ENCODE results near the gene CD81.

CD81 gene

GRCh38 chr11:2418693-2419360 is 41.7 kb downstream of the CD81 start:
- no peak for DNase-seq (ENCODE audit: low read depth in 1 of 2, low spot score in 1 of 2)

- peak in 1 of 2 donors; percentile 45 for DNase-seq (ENCODE audit: low read depth in 1 of 2, low spot score in 1 of 2)
Measured at GRCh38 chr11:2419638-2420501, 42.8 kb downstream of the CD81 start.

GRCh38 chr11:2420502-2421225 is 43.6 kb downstream of the CD81 start:
- DNase-seq (ENCODE audit: low read depth in 1 of 2, low spot score in 1 of 2) = peak; percentile 45 to 69

DNA sequence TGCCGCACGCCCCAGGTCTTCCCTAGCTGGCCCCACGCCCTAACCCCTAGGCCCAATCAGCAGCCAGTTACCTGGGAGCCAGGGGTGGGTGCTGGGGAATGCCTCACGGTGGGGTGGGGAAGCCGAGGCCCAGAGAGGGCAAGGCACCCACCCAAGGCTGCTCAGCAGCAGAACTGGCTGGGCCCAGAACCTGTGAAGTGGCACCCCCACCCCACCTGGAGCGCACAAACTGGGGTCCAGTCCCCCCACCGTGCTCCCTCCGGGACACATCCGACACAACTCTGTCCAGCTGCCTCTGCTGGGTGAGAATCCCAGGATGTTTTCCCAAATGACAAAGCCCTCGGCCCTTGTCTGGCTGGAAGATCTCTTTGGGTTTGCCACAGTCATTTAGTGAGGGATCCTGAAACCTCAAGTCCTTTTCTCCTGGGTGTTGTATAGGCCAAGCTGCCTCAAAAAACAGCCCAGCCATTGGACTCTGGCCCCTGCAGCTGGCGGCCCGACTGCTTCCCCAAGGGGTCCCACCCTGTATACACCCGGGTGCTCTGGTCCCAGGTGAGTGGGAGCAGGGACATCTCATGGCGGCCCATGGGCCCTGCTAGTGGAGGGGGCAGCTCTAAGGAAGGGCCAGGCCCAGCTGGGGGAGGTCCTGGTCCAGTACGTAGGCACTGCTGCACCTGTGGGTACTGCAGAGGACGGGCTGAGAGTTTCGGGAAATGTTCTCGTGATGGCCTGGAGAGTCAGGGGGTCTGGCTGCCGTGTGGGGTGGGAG is 44.3 kb downstream of the CD81 start:
- DNase-seq (ENCODE audit: low read depth in 1 of 2, low spot score in 1 of 2) = no peak

DNA sequence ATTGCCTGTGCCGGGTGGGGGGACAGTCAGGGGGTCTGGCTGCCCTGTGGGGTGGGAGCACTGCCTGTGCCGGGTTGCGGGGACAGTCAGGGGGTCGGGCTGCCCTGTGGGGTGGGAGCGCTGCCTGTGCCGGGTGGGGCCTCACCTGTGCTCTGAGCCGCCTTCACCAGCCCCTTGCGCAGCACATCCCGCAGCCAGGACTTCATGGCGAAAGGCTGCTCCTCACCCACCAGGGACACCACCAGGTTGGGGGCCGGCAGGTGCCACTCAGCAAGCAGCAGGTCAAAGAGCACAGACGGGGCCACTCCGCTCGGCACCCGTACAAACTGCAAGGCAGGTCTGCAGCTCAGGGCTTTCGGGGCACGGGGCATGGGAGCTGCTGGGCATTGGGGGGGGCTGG is 44.9 kb downstream of the CD81 start:
- DNase-seq (ENCODE audit: low read depth in 1 of 2, low spot score in 1 of 2) = no peak

DNA sequence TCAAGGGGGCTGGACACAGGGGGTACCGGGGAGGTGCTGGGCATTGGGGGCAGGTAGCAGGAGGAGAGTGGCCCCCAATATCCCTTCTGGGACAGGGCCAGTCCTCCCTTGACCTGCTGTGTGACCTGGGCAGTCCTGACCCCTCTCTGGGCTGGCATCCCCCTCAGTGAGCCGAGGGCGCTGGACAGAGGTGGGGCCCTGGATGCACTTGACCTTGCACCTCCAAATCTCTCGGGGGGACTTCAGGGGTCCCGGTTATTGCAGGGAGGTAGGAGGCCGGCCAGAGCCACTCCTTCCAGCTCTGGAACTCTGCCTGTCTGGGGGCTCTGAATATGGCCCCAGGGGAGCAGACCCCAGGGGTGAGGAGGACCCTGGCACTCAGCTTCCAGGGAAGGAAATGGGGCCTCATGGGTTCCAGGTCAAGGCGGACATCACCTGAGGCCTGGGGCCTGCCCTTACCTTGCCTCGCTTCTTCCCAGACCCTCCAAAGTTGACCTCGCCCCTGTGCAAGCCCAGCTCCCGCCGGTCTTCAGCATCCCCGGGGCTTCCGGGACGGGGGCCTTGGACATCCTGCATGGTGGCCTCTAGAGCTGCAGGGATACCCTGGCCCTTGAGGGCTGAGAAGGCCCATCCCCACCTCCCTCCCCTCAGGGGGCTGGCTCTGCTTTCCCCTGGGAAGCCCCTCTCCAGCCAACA is 45.5 kb downstream of the CD81 start:
- DNase-seq (ENCODE audit: low read depth in 1 of 2, low spot score in 1 of 2) = no peak

- no peak for DNase-seq (ENCODE audit: low read depth in 1 of 2, low spot score in 1 of 2)
Measured at GRCh38 chr11:2423157-2424025, 46.3 kb downstream of the CD81 start.

- no peak for DNase-seq (ENCODE audit: low read depth in 1 of 2, low spot score in 1 of 2)
Measured at GRCh38 chr11:2424811-2425495, 47.8 kb downstream of the CD81 start.

DNA sequence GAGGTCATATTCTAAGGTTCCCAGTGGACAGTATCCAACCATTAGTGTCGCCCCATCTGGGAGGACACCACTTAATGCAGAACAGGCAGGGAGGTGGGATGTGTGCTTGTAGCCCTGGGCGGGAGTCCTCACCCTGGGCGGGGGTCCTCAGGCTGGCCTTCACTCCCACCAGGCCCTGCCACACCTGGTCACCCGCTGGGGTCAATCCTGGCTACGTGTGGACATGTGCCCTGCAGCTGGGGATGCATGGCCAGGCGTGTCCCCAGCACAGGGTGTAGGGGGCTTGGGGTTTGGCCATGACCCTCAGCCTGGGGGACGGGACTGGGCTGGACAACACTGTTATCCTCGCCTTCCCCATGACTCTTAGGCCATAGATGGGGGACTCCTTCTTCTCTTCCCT is 48.4 kb downstream of the CD81 start:
- DNase-seq (ENCODE audit: low read depth in 1 of 2, low spot score in 1 of 2) = no peak

DNA sequence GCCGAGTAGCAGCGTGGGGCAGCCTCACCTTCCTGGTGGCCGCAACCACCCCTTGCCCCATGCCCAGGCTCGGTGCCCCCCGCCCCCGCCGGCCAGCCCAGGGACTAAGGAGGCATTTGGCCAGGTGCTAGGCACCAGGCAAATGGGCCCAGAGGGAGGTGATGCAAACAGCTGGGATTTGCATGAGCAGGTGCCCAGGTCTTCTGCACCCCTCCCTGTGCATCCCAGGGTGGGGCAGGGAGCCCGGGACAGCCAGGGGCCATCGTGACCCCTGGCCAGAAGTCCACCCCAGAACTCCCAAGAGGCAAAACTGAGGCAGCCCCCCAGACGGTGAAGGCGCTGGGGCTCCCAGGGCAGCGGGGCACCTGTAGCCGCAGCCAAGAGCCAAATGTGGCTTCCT is 49.1 kb downstream of the CD81 start:
- no peak for DNase-seq (ENCODE audit: low read depth in 1 of 2, low spot score in 1 of 2)

GRCh38 chr11:2426826-2427521 is 49.9 kb downstream of the CD81 start:
- no peak for DNase-seq (ENCODE audit: low read depth in 1 of 2, low spot score in 1 of 2)

- no peak for DNase-seq (ENCODE audit: low read depth in 1 of 2, low spot score in 1 of 2)
Measured at GRCh38 chr11:2427721-2428321, 50.7 kb downstream of the CD81 start.

DNA sequence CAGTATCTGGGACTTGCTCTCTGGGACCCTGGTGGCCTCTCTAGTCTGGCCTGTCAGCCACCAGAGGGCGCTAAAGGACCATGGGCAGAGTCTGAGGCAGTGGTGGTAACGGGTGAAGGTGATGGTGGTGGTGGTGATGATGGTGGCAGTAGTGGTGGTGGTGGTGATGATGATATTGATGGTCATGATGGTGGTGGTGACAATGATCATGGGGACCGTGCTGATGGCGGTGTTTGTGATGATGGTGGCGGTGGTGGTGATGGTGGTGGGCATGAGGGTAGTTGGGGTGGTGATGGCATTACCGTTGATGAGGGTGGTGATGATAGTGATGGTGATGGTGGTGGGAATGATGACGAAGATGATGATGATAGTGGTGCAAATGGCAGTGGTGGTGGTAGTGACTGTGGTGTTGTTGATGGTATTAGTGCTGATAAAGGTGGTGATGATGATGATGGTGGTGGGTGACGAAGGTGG is 51.2 kb downstream of the CD81 start:
- peak; percentile 77 to 79 for DNase-seq (ENCODE audit: low read depth in 1 of 2, low spot score in 1 of 2)

DNA sequence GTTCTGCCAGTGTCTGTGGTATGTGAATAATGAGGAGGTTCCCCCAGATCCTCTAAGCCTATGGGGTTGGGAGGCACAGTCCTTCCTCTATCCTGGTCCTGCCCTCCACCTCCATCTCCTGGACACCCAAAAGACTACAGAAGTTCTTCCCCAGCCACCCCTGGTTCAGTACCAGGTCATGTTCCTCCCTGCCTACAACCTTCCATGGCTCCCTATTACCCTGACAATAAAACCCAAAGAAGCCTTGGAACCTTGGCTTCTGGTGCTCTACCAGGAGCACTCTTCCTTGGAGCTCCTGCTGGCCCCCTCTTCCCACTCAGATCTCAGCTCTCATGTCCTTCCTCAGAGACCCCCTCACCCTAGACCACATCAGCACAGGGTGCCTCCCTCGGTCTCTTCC is 54.3 kb downstream of the CD81 start:
- no peak for DNase-seq (ENCODE audit: low read depth in 1 of 2, low spot score in 1 of 2)

DNA sequence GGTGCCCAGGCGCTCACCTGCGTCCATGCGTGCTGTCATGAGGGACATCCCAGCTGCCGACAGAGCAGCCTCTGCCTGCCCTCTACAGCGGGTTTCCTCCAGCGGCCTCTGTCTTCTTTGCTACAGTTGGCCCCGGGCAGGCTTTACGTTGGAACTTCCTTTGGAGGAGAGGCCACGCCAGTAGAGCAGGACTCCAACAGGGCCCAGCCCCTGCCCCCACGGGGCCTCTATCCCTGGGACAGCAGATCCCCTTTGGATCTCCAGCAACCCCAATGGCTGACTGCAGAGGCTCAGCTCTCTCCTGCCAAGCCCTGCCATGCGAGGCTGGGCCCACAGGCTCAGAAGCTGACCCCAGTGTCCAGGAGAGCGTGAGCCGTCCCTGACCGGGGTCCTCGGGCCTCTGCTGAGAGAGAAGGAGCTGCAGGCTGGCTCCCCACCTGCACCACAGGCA is 55.1 kb downstream of the CD81 start:
- no peak for DNase-seq (ENCODE audit: low read depth in 1 of 2, low spot score in 1 of 2)

GRCh38 chr11:2432628-2433071 is 55.5 kb downstream of the CD81 start:
- no peak for DNase-seq (ENCODE audit: low read depth in 1 of 2, low spot score in 1 of 2)

DNA sequence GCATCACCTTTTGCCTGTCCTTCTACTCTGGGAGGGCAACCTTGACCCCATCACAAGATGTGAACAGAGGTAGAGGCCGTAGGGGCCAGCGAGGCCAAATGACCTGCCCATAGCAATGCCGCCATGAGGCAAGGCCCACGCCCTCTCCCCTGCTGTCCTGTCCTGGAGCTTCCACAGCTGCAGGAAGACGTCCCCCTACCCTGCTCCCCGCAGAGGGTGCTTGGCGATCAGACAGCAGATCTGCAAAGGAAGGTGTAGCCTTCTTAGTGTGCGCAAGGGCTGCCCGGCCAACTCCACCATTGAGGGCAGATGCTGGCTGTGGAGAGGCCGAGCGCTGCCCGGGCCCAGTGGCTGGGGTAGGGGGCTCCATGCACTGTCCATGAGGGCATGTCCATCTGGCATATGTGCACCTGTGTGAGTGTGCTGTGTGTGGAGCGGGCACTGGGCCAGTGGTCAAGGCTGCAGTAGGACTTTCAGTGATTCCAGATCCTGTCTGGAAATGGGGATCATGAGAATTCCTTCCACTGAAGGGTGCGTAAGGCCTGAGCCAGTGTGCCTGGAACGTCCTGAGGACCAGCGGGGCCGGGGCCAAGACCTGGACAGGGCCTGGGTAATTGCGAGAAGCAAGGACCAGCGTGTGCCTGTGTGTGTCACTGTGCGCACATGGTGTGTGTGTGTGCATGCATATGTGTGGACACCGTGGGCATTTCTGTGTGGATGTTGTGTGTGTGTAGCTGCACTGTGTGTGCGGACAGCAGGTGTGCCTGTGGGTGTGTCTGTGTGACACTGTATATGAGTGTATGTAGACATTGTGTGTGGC is 56.2 kb downstream of the CD81 start:
- no peak for DNase-seq (ENCODE audit: low read depth in 1 of 2, low spot score in 1 of 2)

Measured in stimulated activated CD4-positive, alpha-beta T cell treated with anti-CD3 and anti-CD28 coated beads, Interleukin-15, amount 100 ng/mL, for 1 hour (primary cell).